ENCODE data around the gene BEND2. TPM values are rescaled to one million over a fixed set of nuclear protein-coding genes. Genes with fewer than 3 reads are reported as not detected.
A peak's percentile ranks its signal among the peaks of the same experiment; 100 is the strongest.

Gene BEND2
- total and polyA plus RNA-seq, 2 of the 8 experiments (the other 6 are each of a cell fraction or from before 2014, with no cell fraction given) = not detected

DNA sequence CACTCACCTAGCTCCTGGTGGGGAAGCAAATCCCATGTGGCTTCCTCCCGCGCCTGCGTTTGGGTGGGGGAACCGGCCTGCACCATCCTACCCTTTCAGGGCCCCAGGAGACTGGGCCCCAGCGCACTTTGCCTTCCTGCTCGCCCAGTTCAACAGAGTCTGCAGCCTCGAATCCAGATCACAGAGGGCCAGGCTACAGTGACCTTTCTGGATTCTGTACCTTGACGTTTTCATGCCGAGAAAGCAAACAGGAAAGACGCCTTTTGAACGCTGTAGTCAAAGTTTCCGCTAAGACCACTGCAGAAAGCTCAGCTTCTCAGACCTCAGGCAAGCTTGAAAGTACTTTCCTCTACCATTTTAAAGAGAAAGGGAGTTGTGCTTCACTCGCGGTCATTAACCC lies 7.4 kb upstream of the BEND2 start:
- POLR2A ChIA-PET (ENCODE audit: partially characterized antibody) = no interaction called here
- H3K9me3 ChIP-seq (ENCODE audit: insufficient read depth in 2 of 2, low read depth in 1 of 2, low read length in 1 of 2) = no peaks in the 10 kb centered on the region
- TF ChIP-seq TBP (IDR thresholded peaks at IDR 0.05; ENCODE audit: low read depth, low read length) = no peak
- TF ChIP-seq HDAC2 (IDR thresholded peaks at IDR 0.05; ENCODE audit: borderline replicate concordance in 1 of 2, low read depth in 2 of 2, low read length in 2 of 2) = no peak
- no peak for TF ChIP-seq BACH1 (IDR thresholded peaks at IDR 0.05; ENCODE audit: low read length)
- TF ChIP-seq TEAD4 (IDR thresholded peaks at IDR 0.05; ENCODE audit: low read depth, low read length) = no peak
- no peak for TF ChIP-seq BCL11A (IDR thresholded peaks at IDR 0.05; ENCODE audit: low read depth in 2 of 2, low read length in 2 of 2)
- no peak for TF ChIP-seq CTBP2 (IDR thresholded peaks at IDR 0.05; ENCODE audit: borderline replicate concordance, insufficient read depth, insufficient read length, low read length)
- TF ChIP-seq RAD21 (IDR thresholded peaks at IDR 0.05 in 1 of 2, conservative IDR thresholded peaks at IDR 0.05 in 1 of 2; ENCODE audit: low read depth in 2 of 2, low read length in 2 of 2) = no peak
- no peak for TF ChIP-seq NRF1 (IDR thresholded peaks at IDR 0.05; ENCODE audit: low read depth, low read length)
- no peak for TF ChIP-seq SP4 (IDR thresholded peaks at IDR 0.05; ENCODE audit: low read length)
- TF ChIP-seq EZH2 (IDR thresholded peaks at IDR 0.05; ENCODE audit: low read depth, low read length, severe bottlenecking) = no peak
- TF ChIP-seq SIRT6 (IDR thresholded peaks at IDR 0.05; ENCODE audit: low read length) = no peak
- TF ChIP-seq ZNF274 (IDR thresholded peaks at IDR 0.05; ENCODE audit: borderline replicate concordance, extremely low read depth, low read length) = no peak
- TF ChIP-seq KDM5A (IDR thresholded peaks at IDR 0.05; ENCODE audit: low read length) = no peak
- no peak for TF ChIP-seq NANOG (IDR thresholded peaks at IDR 0.05; ENCODE audit: insufficient read depth, low read depth, low read length, poor library complexity, severe bottlenecking)

More for the DNA sequence above, 7.4 kb upstream of the BEND2 start:
- H3K4ac ChIP-seq (replicated peaks; ENCODE audit: insufficient read length, low read depth, low read length) = no peak overlapping the region
- no peaks in the 10 kb centered on the region for H3K27me3 ChIP-seq (replicated peaks in 1 of 4; ENCODE audit: control insufficient read depth in 3 of 4, extremely low read depth in 1 of 4, insufficient read depth in 3 of 4, low read length in 3 of 4)
- no peaks in the 10 kb centered on the region for H4K20me1 ChIP-seq (replicated peaks in 1 of 2; ENCODE audit: control insufficient read depth in 1 of 2, insufficient read depth in 2 of 2, low read length in 2 of 2)
- no peak overlapping the region for H3K23ac ChIP-seq (ENCODE audit: insufficient read length)
- H3K56ac ChIP-seq (replicated peaks; ENCODE audit: insufficient read length, low read depth, low read length) = no peak overlapping the region
- no peak overlapping the region for H3K4me3 ChIP-seq (ENCODE audit: extremely low read depth in 1 of 4, insufficient read depth in 2 of 4, low read depth in 3 of 4, low read length in 4 of 4)
- no peak overlapping the region for H2BK5ac ChIP-seq (ENCODE audit: low read depth, low read length)
- no peak overlapping the region for H4K91ac ChIP-seq (replicated peaks; ENCODE audit: insufficient read length, low read length)
- CTCF ChIA-PET (ENCODE audit: partially characterized antibody) = interaction anchor here (0.6 to 1.2 kb wide), 3 partner anchors 59 to 378 kb away, joined by 3 to 5 read pairs (median 3); no protein-coding TSS in a partner anchor
- H4K8ac ChIP-seq (ENCODE audit: extremely low read depth, insufficient read depth, low read length) = peak overlapping the region; percentile 25; the same call in 1 of the 2 replicates
- no peak overlapping the region for H2AK5ac ChIP-seq (ENCODE audit: low read depth, low read length)
- no peak for FAIRE-seq
- no peak overlapping the region for H3K9ac ChIP-seq (replicated peaks in 1 of 4; ENCODE audit: extremely low read depth in 1 of 4, low read depth in 3 of 4, low read length in 3 of 4)
- H3K4me1 ChIP-seq (replicated peaks in 1 of 4; ENCODE audit: control insufficient read depth in 3 of 4, insufficient read depth in 4 of 4, low read length in 3 of 4) = peaks cover 0 to 2% (median 0%) of the 10 kb centered on the region in 4 experiments; a peak in 1 of 7 replicates
- no peaks in the 10 kb centered on the region for H3K79me2 ChIP-seq (ENCODE audit: control insufficient read depth in 1 of 2, insufficient read depth in 2 of 2, low read length in 2 of 2)
- no peaks in the 10 kb centered on the region for H3K23me2 ChIP-seq (ENCODE audit: low read depth, low read length)
- no peak overlapping the region for H3K18ac ChIP-seq (ENCODE audit: extremely low read depth, low read length)
- H3K36me3 ChIP-seq (ENCODE audit: control insufficient read depth in 2 of 4, insufficient read depth in 4 of 4, low read length in 3 of 4) = no peaks in the 10 kb centered on the region
- H3K27ac ChIP-seq (ENCODE audit: low read depth, low read length) = no peak overlapping the region
- H2BK20ac ChIP-seq (ENCODE audit: low read length) = no peak overlapping the region
- no peak overlapping the region for H3K4me2 ChIP-seq (ENCODE audit: insufficient read depth in 1 of 2, low read depth in 2 of 2, low read length in 2 of 2)
- no peak overlapping the region for H2BK12ac ChIP-seq (ENCODE audit: low read depth, low read length)
- H3K14ac ChIP-seq (ENCODE audit: insufficient read length) = no peak overlapping the region
- no peaks in the 10 kb centered on the region for H3K79me1 ChIP-seq (ENCODE audit: low read depth, low read length)
- H2AFZ ChIP-seq (ENCODE audit: low read length) = no peak overlapping the region
- 90% methylated on average over 8 of the region's 14 CpGs; no CpG with 5 or more reads in 1 of the 2 experiments for WGBS, 2 experiments (ENCODE audit: extremely low coverage in 1 of 2, insufficient coverage in 1 of 2, insufficient read length in 1 of 2, insufficient replicate concordance in 2 of 2, low coverage in 1 of 2, low lambda C conversion rate in 2 of 2, missing lambda C conversion rate in 1 of 2)
- no peak overlapping the region for H2BK120ac ChIP-seq (replicated peaks; ENCODE audit: low read depth, low read length)
- no peak overlapping the region for H4K5ac ChIP-seq (ENCODE audit: insufficient read length, low read depth, low read length)
- H2BK15ac ChIP-seq (ENCODE audit: low read length) = no peak overlapping the region
- no peak for DNase-seq (ENCODE audit: low read depth in 1 of 2, low spot score in 2 of 2)

Data from H1 (cell line).